HL-60 (cell line): ENCODE measurements around the gene ACOXL.

ENCODE experiments used
- GABPA ChIP-seq: IDR thresholded peaks from 2 replicates; pipeline ENCODE4 v1.6.1; 2012; ENCODE audit warnings: low read depth
- POLR2AphosphoS5 ChIP-seq: IDR thresholded peaks from 2 replicates; pipeline ENCODE4 v1.6.1; 2012; ENCODE audit warnings: low read depth
- REST ChIP-seq: IDR thresholded peaks from 2 replicates; pipeline ENCODE4 v1.6.1; 2012; ENCODE audit warnings: low read depth; ENCODE audit not compliant: insufficient replicate concordance
- SPI1 ChIP-seq: IDR thresholded peaks from 2 replicates; pipeline ENCODE4 v1.6.1; 2012; ENCODE audit warnings: low read depth, mild to moderate bottlenecking, borderline replicate concordance
- TF ChIP-seq, protein P1 (sequence below): IDR thresholded peaks from one replicate; pipeline ENCODE4 v1.5.1; 2011; ENCODE audit warnings: low read length, control low read depth, inconsistent platforms; ENCODE audit not compliant: insufficient read depth

- TF ChIP-seq, protein P1, sequence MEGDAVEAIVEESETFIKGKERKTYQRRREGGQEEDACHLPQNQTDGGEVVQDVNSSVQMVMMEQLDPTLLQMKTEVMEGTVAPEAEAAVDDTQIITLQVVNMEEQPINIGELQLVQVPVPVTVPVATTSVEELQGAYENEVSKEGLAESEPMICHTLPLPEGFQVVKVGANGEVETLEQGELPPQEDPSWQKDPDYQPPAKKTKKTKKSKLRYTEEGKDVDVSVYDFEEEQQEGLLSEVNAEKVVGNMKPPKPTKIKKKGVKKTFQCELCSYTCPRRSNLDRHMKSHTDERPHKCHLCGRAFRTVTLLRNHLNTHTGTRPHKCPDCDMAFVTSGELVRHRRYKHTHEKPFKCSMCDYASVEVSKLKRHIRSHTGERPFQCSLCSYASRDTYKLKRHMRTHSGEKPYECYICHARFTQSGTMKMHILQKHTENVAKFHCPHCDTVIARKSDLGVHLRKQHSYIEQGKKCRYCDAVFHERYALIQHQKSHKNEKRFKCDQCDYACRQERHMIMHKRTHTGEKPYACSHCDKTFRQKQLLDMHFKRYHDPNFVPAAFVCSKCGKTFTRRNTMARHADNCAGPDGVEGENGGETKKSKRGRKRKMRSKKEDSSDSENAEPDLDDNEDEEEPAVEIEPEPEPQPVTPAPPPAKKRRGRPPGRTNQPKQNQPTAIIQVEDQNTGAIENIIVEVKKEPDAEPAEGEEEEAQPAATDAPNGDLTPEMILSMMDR = no peak
- TF ChIP-seq GABPA (no peak), SPI1 (no peak), POLR2AphosphoS5 (no peak), REST (no peak)
Observed at GRCh38 chr2:110960954-110961353, 228.6 kb downstream of the ACOXL start.
